Mammary epithelial cell (primary cell): ENCODE results near the gene PDZD8.

ENCODE experiments used
- EZH2 ChIP-seq: IDR thresholded peaks from 2 replicates; pipeline ENCODE4 v1.6.1; 2012; ENCODE audit warnings: low read length, inconsistent platforms, borderline replicate concordance
- TF ChIP-seq, protein P1 (sequence below), 2 donors: IDR thresholded peaks in 1 of 2; conservative IDR thresholded peaks in 1 of 2; 2 replicates each; pipeline ENCODE4 v1.5.1; 2011 to 2012; ENCODE audit warnings: inconsistent platforms in 2 of 2, low read length in 2 of 2, mild to moderate bottlenecking in 2 of 2, control low read depth in 1 of 2, low read depth in 1 of 2; ENCODE audit not compliant: insufficient read depth in 1 of 2; ENCODE audit errors: extremely low read depth in 1 of 2

DNA sequence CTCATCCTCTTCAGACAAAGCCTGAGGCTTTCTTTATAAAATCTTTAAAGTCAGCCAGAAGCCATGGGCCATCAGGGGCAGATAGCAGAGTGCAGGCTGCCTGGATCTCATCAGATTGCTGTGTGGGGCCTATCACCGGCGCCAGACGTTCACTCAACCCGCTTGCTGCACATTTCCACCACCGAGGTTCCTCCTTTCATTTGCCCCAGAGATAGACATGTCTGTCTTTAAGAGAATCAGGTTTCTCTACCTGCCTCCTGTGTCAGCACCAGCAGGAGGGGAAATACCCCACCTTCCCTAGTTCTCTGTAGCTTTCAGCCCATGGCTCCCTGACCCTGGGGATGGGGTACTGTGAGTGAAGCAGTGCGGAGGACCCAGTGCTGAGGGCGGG lies 112.3 kb downstream of the PDZD8 start:
- TF ChIP-seq, protein P1, sequence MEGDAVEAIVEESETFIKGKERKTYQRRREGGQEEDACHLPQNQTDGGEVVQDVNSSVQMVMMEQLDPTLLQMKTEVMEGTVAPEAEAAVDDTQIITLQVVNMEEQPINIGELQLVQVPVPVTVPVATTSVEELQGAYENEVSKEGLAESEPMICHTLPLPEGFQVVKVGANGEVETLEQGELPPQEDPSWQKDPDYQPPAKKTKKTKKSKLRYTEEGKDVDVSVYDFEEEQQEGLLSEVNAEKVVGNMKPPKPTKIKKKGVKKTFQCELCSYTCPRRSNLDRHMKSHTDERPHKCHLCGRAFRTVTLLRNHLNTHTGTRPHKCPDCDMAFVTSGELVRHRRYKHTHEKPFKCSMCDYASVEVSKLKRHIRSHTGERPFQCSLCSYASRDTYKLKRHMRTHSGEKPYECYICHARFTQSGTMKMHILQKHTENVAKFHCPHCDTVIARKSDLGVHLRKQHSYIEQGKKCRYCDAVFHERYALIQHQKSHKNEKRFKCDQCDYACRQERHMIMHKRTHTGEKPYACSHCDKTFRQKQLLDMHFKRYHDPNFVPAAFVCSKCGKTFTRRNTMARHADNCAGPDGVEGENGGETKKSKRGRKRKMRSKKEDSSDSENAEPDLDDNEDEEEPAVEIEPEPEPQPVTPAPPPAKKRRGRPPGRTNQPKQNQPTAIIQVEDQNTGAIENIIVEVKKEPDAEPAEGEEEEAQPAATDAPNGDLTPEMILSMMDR (conservative IDR thresholded peaks at IDR 0.05 in 1 of 2, IDR thresholded peaks at IDR 0.05 in 1 of 2; ENCODE audit: extremely low read depth in 1 of 2, insufficient read depth in 1 of 2, low read depth in 1 of 2, low read length in 2 of 2), result no peak
- no peak for TF ChIP-seq EZH2
